Aorta (tissue), 5 donors: ENCODE data around the gene CISD1. TPM values are rescaled to one million over a fixed set of nuclear protein-coding genes. Genes with fewer than 3 reads are reported as not detected.

Experiments
- ATAC-seq: fragments of 200-7000 bp; cut with Tn5 transposase; one replicate; pipeline ENCODE4 v1.9.1; 2022; ENCODE audit warnings: moderate library complexity; ENCODE audit not compliant: low FRiP score
- DNase-seq, 2 donors: peaks; one replicate each; pipeline ENCODE4 v3.0.0-alpha.2; 2020
- H3K27ac ChIP-seq, 2 donors: one replicate each; pipeline ENCODE4 v1.5.1; 2013; ENCODE audit warnings: low read length in 2 of 2, mild to moderate bottlenecking in 2 of 2, moderate library complexity in 2 of 2, control low read depth in 1 of 2, inconsistent platforms in 1 of 2, low read depth in 1 of 2
- H3K27me3 ChIP-seq, 2 donors: one replicate each; pipeline ENCODE4 v1.6.1; 2013; ENCODE audit warnings: control low read depth in 1 of 2, low read length in 1 of 2, mild to moderate bottlenecking in 1 of 2, moderate library complexity in 1 of 2; ENCODE audit not compliant: insufficient read depth in 2 of 2, control insufficient read depth in 1 of 2
- H3K36me3 ChIP-seq, 2 donors: one replicate each; pipeline ENCODE4 v1.6.1; 2013; ENCODE audit warnings: control low read depth in 1 of 2, low read length in 1 of 2, mild to moderate bottlenecking in 1 of 2; ENCODE audit not compliant: insufficient read depth in 2 of 2, control insufficient read depth in 1 of 2
- H3K4me1 ChIP-seq, 2 donors: one replicate each; pipeline ENCODE4 v1.6.1; 2013; ENCODE audit warnings: low read length in 2 of 2, control low read depth in 1 of 2, mild to moderate bottlenecking in 1 of 2, moderate library complexity in 1 of 2; ENCODE audit not compliant: insufficient read depth in 2 of 2, control insufficient read depth in 1 of 2
- H3K4me3 ChIP-seq, 2 donors: one replicate each; pipeline ENCODE4 v1.5.1; 2013; ENCODE audit warnings: low read length in 2 of 2, control low read depth in 1 of 2, mild to moderate bottlenecking in 1 of 2
- H3K9me3 ChIP-seq: one replicate; pipeline ENCODE4 v1.6.1; 2013; ENCODE audit warnings: mild to moderate bottlenecking, low read length; ENCODE audit not compliant: control insufficient read depth
- WGBS, 2 donors: extraction: QIAGEN DNeasy Blood & Tissue Kit; methylation state at CpG; one replicate each; pipeline ENCODE4 v1.1.7; 2013; 5-methylcytosine and 5-hydroxymethylcytosine counted together
- intact Hi-C, 2 donors: fragments of 100-400 bp; cut with DNase I; formaldehyde crosslinking; loops; one replicate each; pipeline versions ENCODE4 v1.14.2 to v1.15.0; 2022
- polyA plus RNA-seq, 2 donors: library from polyadenylated mRNA; stranded (reverse); fragments of 200-250 nt; gene quantifications; one replicate each; pipeline ENCODE4 v1.2.3, GENCODE V29; 2013
- total RNA-seq, 2 donors: library from RNA; stranded (reverse); fragmentation: NEBNext Ultra II Directional; extraction: Animal tissue kit (Norgen Biotek cat#: 25700); gene quantifications; one replicate each; pipeline ENCODE4 v1.2.1, GENCODE V29; 2021
- donor health status: healthy with polysubstance abuse.
- donor health status: Bipolar disorder and iron deficiency.
- donor health status: DM: no; HTN: no; CAD: no.
- donor health status: DM: no; HTN: no; CAD: no.
- donor health status: DM: yes; HTN: yes; CAD: no.

The CISD1 gene
- total and polyA plus RNA-seq, 4 donors = 28.8 to 47.7 (median 32.2) TPM

DNA sequence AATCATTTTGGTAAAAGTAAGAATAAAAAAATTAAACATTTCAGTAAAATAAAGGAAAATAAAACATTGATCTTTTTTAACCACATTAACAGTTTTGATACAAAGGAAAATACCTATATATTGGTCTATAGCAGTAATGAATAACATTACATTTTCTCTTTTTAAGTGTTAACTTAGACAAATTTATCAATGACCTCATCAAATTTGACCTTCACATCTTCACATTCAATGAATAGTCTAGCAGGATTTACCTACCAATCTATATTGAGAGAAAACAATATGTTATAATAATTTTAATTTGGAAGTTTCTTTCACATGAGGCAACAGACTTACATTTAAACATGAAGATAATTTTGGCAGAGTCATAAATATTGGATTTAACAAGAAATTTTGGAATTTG lies 47.9 kb downstream of the CISD1 start:
- no peaks in the 10 kb centered on the region for H3K4me1 ChIP-seq
- intact Hi-C loops = no loop called here
- no peak overlapping the region for H3K4me3 ChIP-seq
- H3K27me3 ChIP-seq = no peaks in the 10 kb centered on the region
- ATAC-seq = no peak
- H3K27ac ChIP-seq = no peak overlapping the region
- H3K9me3 ChIP-seq = no peaks in the 10 kb centered on the region
- DNase-seq = no peak
- H3K36me3 ChIP-seq = no peaks in the 10 kb centered on the region

DNA sequence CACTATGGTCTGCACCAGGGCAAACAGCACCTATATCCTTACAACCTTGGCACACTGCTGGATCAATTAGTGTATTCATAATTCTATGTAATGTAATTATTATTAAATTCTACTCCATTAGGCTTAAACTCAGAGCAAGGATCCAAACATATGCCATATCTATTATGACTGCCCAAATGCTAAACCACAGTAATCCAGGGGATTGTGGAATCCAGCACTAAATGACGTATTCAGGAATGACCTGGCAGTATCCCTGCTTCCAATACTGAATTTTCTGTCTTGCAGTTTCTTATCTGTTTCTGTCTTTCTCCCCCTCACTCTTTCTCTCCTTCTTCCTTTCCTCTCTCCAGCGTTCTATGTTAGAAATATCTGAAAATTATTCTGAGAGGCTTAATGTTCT lies 49.4 kb downstream of the CISD1 start:
- no peaks in the 10 kb centered on the region for H3K4me1 ChIP-seq
- no peak for ATAC-seq
- WGBS, 2 donors = 50 to 60% methylated on average over 2 of the region's 2 CpGs
- DNase-seq = no peak
- no peak overlapping the region for H3K27ac ChIP-seq
- intact Hi-C loops = no loop called here
- no peaks in the 10 kb centered on the region for H3K27me3 ChIP-seq
- H3K36me3 ChIP-seq = no peaks in the 10 kb centered on the region
- H3K4me3 ChIP-seq = no peak overlapping the region
- H3K9me3 ChIP-seq = no peaks in the 10 kb centered on the region

DNA sequence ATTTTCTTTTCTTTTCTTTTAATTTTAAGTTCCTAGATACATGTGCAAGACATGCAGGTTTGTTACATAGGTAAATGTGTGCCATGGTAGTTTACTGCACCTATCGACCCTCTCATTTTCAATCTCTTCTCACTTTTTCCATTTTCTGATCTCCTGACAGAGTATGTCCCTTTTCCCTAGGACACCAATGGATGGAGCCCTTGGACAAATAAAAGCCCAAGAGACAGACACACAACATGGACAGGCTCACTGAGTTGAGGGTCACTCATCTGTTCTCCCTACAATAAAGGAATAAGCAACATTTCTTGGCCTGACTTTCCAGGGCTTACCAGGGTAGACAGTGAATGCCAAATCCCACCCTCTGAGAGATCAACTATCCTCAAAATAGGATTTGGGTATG lies 50.6 kb downstream of the CISD1 start:
- Histone ChIP-seq H3K27me3 (no peaks in the 10 kb centered on the region), H3K4me1 (no peaks in the 10 kb centered on the region), H3K27ac (no peak overlapping the region), H3K36me3 (no peaks in the 10 kb centered on the region), H3K4me3 (no peak overlapping the region), H3K9me3 (no peaks in the 10 kb centered on the region)
- 85 to 96% methylated on average over 1 of the region's 1 CpG for WGBS, 2 donors
- ATAC-seq (no peak), DNase-seq (no peak)
- intact Hi-C loops = no loop called here

DNA sequence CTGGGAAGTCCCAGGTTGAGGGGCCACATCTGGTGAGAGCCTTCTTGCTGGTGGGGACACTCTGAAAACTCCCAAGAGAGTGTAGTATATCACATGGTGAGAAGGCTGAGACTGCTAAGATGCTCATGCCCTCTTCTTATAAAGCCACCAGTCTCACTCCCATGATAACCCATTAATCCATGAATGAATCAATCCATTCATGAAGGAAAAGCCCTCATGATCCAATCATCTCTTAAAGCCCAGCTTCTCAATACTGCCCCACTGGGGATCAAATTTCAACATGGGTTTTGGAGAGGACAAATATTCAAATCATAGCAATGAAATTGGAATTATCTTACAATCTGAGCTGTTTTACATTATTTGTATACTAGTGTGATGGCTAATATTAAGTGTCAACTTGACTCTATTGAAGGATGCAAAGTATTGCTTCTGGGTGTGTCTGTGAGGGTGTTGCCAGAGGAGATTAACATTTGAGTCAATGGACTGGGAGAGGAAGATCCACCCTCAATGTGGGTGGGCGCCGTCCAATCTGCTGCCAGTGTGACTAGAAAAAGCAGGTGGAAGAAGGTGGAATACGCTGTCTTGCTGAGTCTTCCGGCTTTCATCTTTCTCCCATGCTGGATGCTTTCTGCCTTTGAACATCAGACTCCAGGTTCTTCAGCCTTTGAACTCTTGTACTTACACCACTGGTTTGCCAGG lies 51.5 kb downstream of the CISD1 start:
- Histone ChIP-seq H3K9me3 (no peaks in the 10 kb centered on the region), H3K4me1 (no peaks in the 10 kb centered on the region), H3K27me3 (no peaks in the 10 kb centered on the region), H3K36me3 (no peaks in the 10 kb centered on the region), H3K4me3 (no peak overlapping the region), H3K27ac (no peak overlapping the region)
- ATAC-seq (no peak), DNase-seq (no peak)
- intact Hi-C loops = no loop called here
- WGBS, 2 donors = 94 to 95% methylated on average over 4 of the region's 4 CpGs

- no peaks in the 10 kb centered on the region for H3K4me1 ChIP-seq
- H3K36me3 ChIP-seq = no peaks in the 10 kb centered on the region
- no peaks in the 10 kb centered on the region for H3K9me3 ChIP-seq
- intact Hi-C loops = no loop called here
- no peaks in the 10 kb centered on the region for H3K27me3 ChIP-seq
- no peak overlapping the region for H3K27ac ChIP-seq
- H3K4me3 ChIP-seq = no peak overlapping the region
- DNase-seq (no peak), ATAC-seq (no peak)
- 60 to 65% methylated on average over 3 of the region's 3 CpGs for WGBS, 2 donors
These were observed 53.3 kb downstream of the CISD1 start for GRCh38 chr10:58322072-58322834.

- H3K4me3 ChIP-seq = no peak overlapping the region
- H3K27ac ChIP-seq = no peak overlapping the region
- whole genome bisulfite sequencing, 2 donors = 29 to 59% methylated on average over 1 of the region's 1 CpG
- no peaks in the 10 kb centered on the region for H3K4me1 ChIP-seq
- intact Hi-C loops = no loop called here
- H3K27me3 ChIP-seq = no peaks in the 10 kb centered on the region
- no peaks in the 10 kb centered on the region for H3K9me3 ChIP-seq
- ATAC-seq (no peak), DNase-seq (no peak)
- no peaks in the 10 kb centered on the region for H3K36me3 ChIP-seq
These were observed 53.9 kb downstream of the CISD1 start for GRCh38 chr10:58322835-58323209.

- peak; percentile 78 to 83 for DNase-seq
- WGBS, 2 donors = 11 to 16% methylated on average over 25 of the region's 25 CpGs
- H3K4me3 ChIP-seq = no peak overlapping the region
- no peaks in the 10 kb centered on the region for H3K36me3 ChIP-seq
- no peaks in the 10 kb centered on the region for H3K27me3 ChIP-seq
- no peak overlapping the region for H3K27ac ChIP-seq
- peak; percentile 91 for ATAC-seq
- H3K9me3 ChIP-seq = no peaks in the 10 kb centered on the region
- no peaks in the 10 kb centered on the region for H3K4me1 ChIP-seq
- intact Hi-C loops = no loop called here
These were observed 58.0 kb downstream of the CISD1 start for GRCh38 chr10:58326967-58327381.

GRCh38 chr10:58328233-58328632 lies 59.3 kb downstream of the CISD1 start:
- intact Hi-C loops = no loop called here
- Histone ChIP-seq H3K36me3 (no peaks in the 10 kb centered on the region), H3K27me3 (no peaks in the 10 kb centered on the region), H3K4me3 (no peak overlapping the region), H3K27ac (no peak overlapping the region), H3K4me1 (no peaks in the 10 kb centered on the region), H3K9me3 (no peaks in the 10 kb centered on the region)
- 97 to 100% methylated on average over 1 of the region's 1 CpG for WGBS, 2 donors
- ATAC-seq = no peak
- no peak for DNase-seq

- no peak overlapping the region for H3K4me3 ChIP-seq
- no peaks in the 10 kb centered on the region for H3K4me1 ChIP-seq
- no peak overlapping the region for H3K27ac ChIP-seq
- DNase-seq = no peak
- H3K9me3 ChIP-seq = no peaks in the 10 kb centered on the region
- 95 to 97% methylated on average over 1 of the region's 1 CpG for WGBS, 2 donors
- no peaks in the 10 kb centered on the region for H3K36me3 ChIP-seq
- intact Hi-C loops = no loop called here
- ATAC-seq = no peak
- no peaks in the 10 kb centered on the region for H3K27me3 ChIP-seq
These were observed 61.5 kb downstream of the CISD1 start for GRCh38 chr10:58330431-58330830.
